HCT116 (cell line): ENCODE data around the gene SLC17A5. TPM values are rescaled to one million over a fixed set of nuclear protein-coding genes. Genes with fewer than 3 reads are reported as not detected.
"Not testable (repeated sequence)": the region's sequence is repeated elsewhere in the genome, so short reads cannot be mapped to it uniquely, and the experiment has no call there.

Experiments
- ATAC-seq: fragments of 200-7000 bp; cut with Tn5 transposase; 2 replicates; pipeline ENCODE4 v1.9.1; 2020; ENCODE audit warnings: mild to moderate bottlenecking, moderate library complexity
- BruUV-seq: library from RNA; stranded (reverse); fragments of 400-500 nt; replicated peaks from 2 replicates; lab custom pipeline; 2021; lab: Mats Ljungman, UMichigan
- CTCF ChIA-PET: fragments of 300-600 bp; sonication (Branson Sonifier 250); formaldehyde crosslinking; loops from one replicate; lab custom pipeline; 2021; ENCODE audit warnings: antibody characterized with exemption; lab: Charles Lee
- POLR2A ChIA-PET: fragments of 300-600, 350-600 bp; sonication (Branson Sonifier 250); formaldehyde crosslinking; loops from one replicate; lab custom pipeline; 2021; ENCODE audit warnings: antibody characterized with exemption; lab: Charles Lee
- RAD21 ChIA-PET, 2 experiments: fragments of 300-600 bp; sonication (Branson Sonifier 250); formaldehyde crosslinking; loops; one replicate each; lab custom pipeline; 2023; ENCODE audit warnings: low total read pairs in 2 of 2; ENCODE audit not compliant: uncharacterized antibody in 2 of 2, unreplicated experiment in 2 of 2, low non-redundant PET in 1 of 2; lab: Charles Lee
- DNase-seq: peaks from one replicate; pipeline ENCODE4 v3.0.0-alpha.2; 2010; ENCODE audit warnings: low read depth, low spot score
- H2AFZ ChIP-seq: fragments of 200-600 bp; shearing (Covaris generic), sonication (generic); 2 replicates; pipeline ENCODE4 v1.6.1; 2017; ENCODE audit warnings: low read depth, mixed run types, mixed read lengths, antibody characterized with exemption, low read length; ENCODE audit not compliant: poor library complexity, severe bottlenecking
- H3K27ac ChIP-seq: 2 replicates; pipeline ENCODE4 v1.5.1; 2012; ENCODE audit warnings: low read depth, low read length
- H3K27me3 ChIP-seq: fragments of 200-600 bp; sonication (generic); 2 replicates; pipeline ENCODE4 v1.6.1; 2016; ENCODE audit warnings: mixed run types, low read length, mixed read lengths; ENCODE audit not compliant: insufficient read depth
- H3K36me3 ChIP-seq, 2 experiments: fragments of 200-500 bp in 1 of 2; fragments of 200-600 bp in 1 of 2; sonication (Bioruptor generic) in 1 of 2; sonication (generic) in 1 of 2; 2 replicates each; pipeline versions ENCODE4 v1.5.1 to v1.6.1; 2014 to 2016; ENCODE audit warnings: low read length in 2 of 2, inconsistent platforms in 1 of 2, mixed read lengths in 1 of 2, mixed run types in 1 of 2; ENCODE audit not compliant: insufficient read depth in 2 of 2, control insufficient read depth in 1 of 2
- H3K4me1 ChIP-seq, 2 experiments: fragments of 200-600 bp in 1 of 2; sonication (generic) in 1 of 2; 2 replicates each; pipeline versions ENCODE4 v1.5.1 to v1.6.1; 2012 to 2017; ENCODE audit warnings: low read length in 2 of 2, inconsistent platforms in 1 of 2, mild to moderate bottlenecking in 1 of 2, mixed read lengths in 1 of 2, mixed run types in 1 of 2, moderate library complexity in 1 of 2; ENCODE audit not compliant: insufficient read depth in 2 of 2, control insufficient read depth in 1 of 2
- H3K4me2 ChIP-seq: fragments of 200-600 bp; sonication (generic); 2 replicates; pipeline ENCODE4 v1.6.1; 2017; ENCODE audit warnings: mixed run types, low read length, mixed read lengths
- H3K4me3 ChIP-seq, 2 experiments: fragments of 200-600 bp in 1 of 2; sonication (generic) in 1 of 2; replicated peaks in 1 of 2; 2 replicates each; pipeline ENCODE4 v1.5.1; 2011 to 2016; ENCODE audit warnings: low read length in 2 of 2, control low read depth in 1 of 2, low read depth in 1 of 2, mild to moderate bottlenecking in 1 of 2, mixed read lengths in 1 of 2, mixed run types in 1 of 2
- H3K79me2 ChIP-seq: fragments of 200-600 bp; sonication (generic); 2 replicates; pipeline ENCODE4 v1.6.1; 2017; ENCODE audit warnings: mild to moderate bottlenecking, mixed run types, low read length, moderate library complexity, mixed read lengths; ENCODE audit not compliant: insufficient read depth
- H3K9ac ChIP-seq: fragments of 200-600 bp; sonication (generic); 2 replicates; pipeline ENCODE4 v1.6.1; 2016; ENCODE audit warnings: low read length, mixed read lengths
- H3K9me2 ChIP-seq: fragments of 200-600 bp; sonication (generic), shearing (Covaris generic); 2 replicates; pipeline ENCODE4 v1.6.1; 2017; ENCODE audit warnings: mixed run types, mild to moderate bottlenecking, moderate library complexity; ENCODE audit not compliant: insufficient read depth
- H3K9me3 ChIP-seq, 2 experiments: fragments of 200-500 bp in 1 of 2; fragments of 200-600 bp in 1 of 2; sonication (Bioruptor generic) in 1 of 2; sonication (generic) in 1 of 2; 2 replicates each; pipeline ENCODE4 v1.6.1; 2014 to 2017; ENCODE audit warnings: low read length in 2 of 2, mixed read lengths in 2 of 2, inconsistent platforms in 1 of 2, low read depth in 1 of 2, mild to moderate bottlenecking in 1 of 2, mixed run types in 1 of 2, moderate library complexity in 1 of 2; ENCODE audit not compliant: control insufficient read depth in 1 of 2, insufficient read depth in 1 of 2
- H4K20me1 ChIP-seq: fragments of 200-600 bp; sonication (generic), shearing (Covaris generic); 2 replicates; pipeline ENCODE4 v1.6.1; 2017; ENCODE audit warnings: mixed run types, mild to moderate bottlenecking, moderate library complexity; ENCODE audit not compliant: insufficient read depth
- EGR1 ChIP-seq: IDR thresholded peaks from 2 replicates; pipeline ENCODE4 v1.6.1; 2012; ENCODE audit warnings: low read depth
- ELF1 ChIP-seq: IDR thresholded peaks from 2 replicates; pipeline ENCODE4 v1.6.1; 2012; ENCODE audit warnings: low read depth, borderline replicate concordance
- EZH2phosphoT487 ChIP-seq: fragments of 200-600 bp; IDR thresholded peaks from 2 replicates; pipeline ENCODE4 v1.6.1; 2018; ENCODE audit warnings: antibody characterized with exemption, borderline replicate concordance
- FOSL1 ChIP-seq: IDR thresholded peaks from 2 replicates; pipeline ENCODE4 v1.6.1; 2012; ENCODE audit warnings: low read depth
- JUND ChIP-seq: IDR thresholded peaks from 2 replicates; pipeline ENCODE4 v1.6.1; 2012
- MAX ChIP-seq: IDR thresholded peaks from 2 replicates; pipeline ENCODE4 v1.6.1; 2012
- REST ChIP-seq: IDR thresholded peaks from 2 replicates; pipeline ENCODE4 v1.6.1; 2012; ENCODE audit warnings: low read depth
- SP1 ChIP-seq: IDR thresholded peaks from 2 replicates; pipeline ENCODE4 v1.6.1; 2012; ENCODE audit warnings: low read depth
- ZFX ChIP-seq: fragments of 450-650 bp; IDR thresholded peaks from 2 replicates; pipeline ENCODE4 v1.6.1; 2017
- intact Hi-C: fragments of 100-400 bp; cut with micrococcal nuclease; formaldehyde crosslinking; loops from 2 replicates; pipeline ENCODE4 v1.10.0; 2022
- total RNA-seq: library from RNA; stranded (reverse); gene quantifications from one replicate; pipeline ENCODE4 v1.2.1, GENCODE V29; 2021; ENCODE audit not compliant: unreplicated experiment

Gene SLC17A5
- total RNA-seq, 1 experiment from 2014 or later: 17.0 TPM

GRCh38 chr6:73688351-73688750, 34.6 kb upstream of the SLC17A5 start:
- POLR2A ChIA-PET: no interaction called here
- no TSS peak for BruUV-seq

GRCh38 chr6:73683574-73683973, 29.8 kb upstream of the SLC17A5 start:
- H2AFZ ChIP-seq, H3K79me2 ChIP-seq, H4K20me1 ChIP-seq, H3K4me3 ChIP-seq, H3K27ac ChIP-seq, H3K4me2 ChIP-seq, ATAC-seq, H3K9me2 ChIP-seq, intact Hi-C loops, H3K36me3 ChIP-seq, DNase-seq, RAD21 ChIA-PET, H3K27me3 ChIP-seq, H3K9me3 ChIP-seq, H3K9ac ChIP-seq, POLR2A ChIA-PET, BruUV-seq: not testable (repeated sequence)
- H3K4me1 ChIP-seq: peaks cover 19 to 24% of the 10 kb centered on the region in 2 experiments
- CTCF ChIA-PET: interaction anchor here (1.6 kb wide), 1 partner anchor 8 kb away, joined by 3 read pairs; no protein-coding TSS in a partner anchor

More at GRCh38 chr6:73688351-73688750, 34.6 kb upstream of the SLC17A5 start:
- ATAC-seq (no peak), DNase-seq (no peak)
- intact Hi-C loops: no loop called here
- H3K9me3 ChIP-seq: peaks cover 0 to 4% of the 10 kb centered on the region in 2 experiments; a peak in 2 of 4 replicates
- TF ChIP-seq EGR1 (no peak), REST (no peak), FOSL1 (no peak), EZH2phosphoT487 (no peak), ELF1 (no peak), SP1 (no peak), MAX (no peak), ZFX (no peak), JUND (no peak)
- H3K27me3 ChIP-seq: no peaks in the 10 kb centered on the region
- H4K20me1 ChIP-seq: no peaks in the 10 kb centered on the region
- H3K4me3 ChIP-seq: no peak overlapping the region
- H2AFZ ChIP-seq: no peak overlapping the region
- H3K36me3 ChIP-seq: no peaks in the 10 kb centered on the region
- H3K79me2 ChIP-seq: no peaks in the 10 kb centered on the region
- H3K4me1 ChIP-seq: peaks cover 10 to 13% of the 10 kb centered on the region in 2 experiments; a peak in 3 of 4 replicates
- H3K9me2 ChIP-seq: no peaks in the 10 kb centered on the region
- RAD21 ChIA-PET: interaction anchor here in 1 of 2 experiments (0.7 kb wide), 1 partner anchor 45 kb away, joined by 7 read pairs; no protein-coding TSS in a partner anchor
- no peak overlapping the region for H3K27ac ChIP-seq
- H3K9ac ChIP-seq: no peak overlapping the region
- H3K4me2 ChIP-seq: no peak overlapping the region
- CTCF ChIA-PET: interaction anchor here (1.0 to 1.4 kb wide), 3 partner anchors 8 to 13 kb away, joined by 3 read pairs; no protein-coding TSS in a partner anchor
